IMR-90 (cell line): Measurements from ENCODE around the gene C16orf92. TPM values are rescaled to one million over a fixed set of nuclear protein-coding genes. Genes with fewer than 3 reads are reported as not detected.

ENCODE experiments used
- ATAC-seq: fragments of 200-7000 bp; cut with Tn5 transposase; 2 replicates; pipeline ENCODE4 v1.9.1; 2020; ENCODE audit warnings: low read depth, mild to moderate bottlenecking, moderate library complexity
- BruUV-seq: library from RNA; stranded (reverse); fragments of 400-500 nt; replicated peaks from 2 replicates; lab custom pipeline; 2021; lab: Mats Ljungman, UMichigan
- CTCF ChIA-PET: fragments of 300-600 bp; formaldehyde crosslinking; extraction: SDS; loops from one replicate; lab custom pipeline; 2021; ENCODE audit warnings: antibody characterized with exemption; lab: Yijun Ruan, JAX
- POLR2A ChIA-PET: fragments of 300-600 bp; sonication (Branson Sonifier 250); formaldehyde crosslinking; loops from one replicate; lab custom pipeline; 2022; ENCODE audit warnings: antibody characterized with exemption; ENCODE audit not compliant: unreplicated experiment; lab: Charles Lee
- DNase-seq: peaks from one replicate; pipeline ENCODE4 v3.0.0; 2013
- H2AFZ ChIP-seq: replicated peaks from 2 replicates; pipeline ENCODE3; 2013; ENCODE audit warnings: low read length, mild to moderate bottlenecking; ENCODE audit not compliant: poor library complexity
- H2AK5ac ChIP-seq: 2 replicates; pipeline ENCODE4 v1.6.1; 2013; ENCODE audit warnings: low read depth, low read length, inconsistent platforms
- H2AK9ac ChIP-seq: replicated peaks from 2 replicates; pipeline ENCODE3; 2013; ENCODE audit warnings: mild to moderate bottlenecking, low read depth, low read length, moderate library complexity; ENCODE audit not compliant: poor library complexity
- H2BK120ac ChIP-seq: 2 replicates; pipeline ENCODE4 v1.6.1; 2013; ENCODE audit warnings: low read depth, low read length, inconsistent platforms
- H2BK15ac ChIP-seq: 3 replicates; pipeline ENCODE4 v1.6.1; 2013; ENCODE audit warnings: low read depth, low read length, inconsistent platforms
- H2BK20ac ChIP-seq: 2 replicates; pipeline ENCODE4 v1.6.1; 2013; ENCODE audit warnings: low read depth, mild to moderate bottlenecking, inconsistent platforms, low read length, moderate library complexity
- H2BK5ac ChIP-seq: 2 replicates; pipeline ENCODE4 v1.6.1; 2013; ENCODE audit warnings: mild to moderate bottlenecking, low read depth, low read length, inconsistent platforms; ENCODE audit not compliant: poor library complexity, severe bottlenecking
- H3K14ac ChIP-seq: replicated peaks from 2 replicates; pipeline ENCODE4 v1.6.1; 2013; ENCODE audit warnings: low read depth, low read length, inconsistent platforms
- H3K18ac ChIP-seq: 2 replicates; pipeline ENCODE4 v1.6.1; 2013; ENCODE audit warnings: low read depth, low read length, control low read depth
- H3K23ac ChIP-seq: 2 replicates; pipeline ENCODE4 v1.6.1; 2013; ENCODE audit warnings: low read depth, low read length, inconsistent platforms
- H3K27ac ChIP-seq: 2 replicates; pipeline ENCODE4 v1.5.1; 2013; ENCODE audit warnings: mild to moderate bottlenecking, control low read depth, low read length; ENCODE audit not compliant: insufficient read depth
- H3K27me3 ChIP-seq: 2 replicates; pipeline ENCODE4 v1.6.1; 2013; ENCODE audit warnings: low read length; ENCODE audit not compliant: control insufficient read depth, insufficient read depth
- H3K36me3 ChIP-seq: 2 replicates; pipeline ENCODE4 v1.6.1; 2013; ENCODE audit warnings: low read length, mixed read lengths; ENCODE audit not compliant: control insufficient read depth, insufficient read depth
- H3K4ac ChIP-seq: 2 replicates; pipeline ENCODE4 v1.6.1; 2013; ENCODE audit warnings: low read depth, low read length, inconsistent platforms
- H3K4me1 ChIP-seq: 2 replicates; pipeline ENCODE4 v1.6.1; 2013; ENCODE audit warnings: low read length, mixed read lengths; ENCODE audit not compliant: control insufficient read depth, insufficient read depth
- H3K4me2 ChIP-seq: 2 replicates; pipeline ENCODE4 v1.6.1; 2013; ENCODE audit warnings: low read depth, mild to moderate bottlenecking, control low read depth, low read length, moderate library complexity
- H3K4me3 ChIP-seq: 2 replicates; pipeline ENCODE4 v1.5.1; 2013; ENCODE audit warnings: low read depth, mild to moderate bottlenecking, control low read depth, low read length, moderate library complexity; ENCODE audit not compliant: insufficient read depth
- H3K56ac ChIP-seq: 2 replicates; pipeline ENCODE4 v1.6.1; 2013; ENCODE audit warnings: low read length, inconsistent platforms; ENCODE audit not compliant: insufficient read depth; ENCODE audit errors: extremely low read depth
- H3K79me1 ChIP-seq, 2 experiments: 2 replicates each; pipeline ENCODE4 v1.6.1; 2013; ENCODE audit warnings: low read length in 2 of 2, inconsistent platforms in 1 of 2, low read depth in 1 of 2
- H3K9ac ChIP-seq: 2 replicates; pipeline ENCODE4 v1.6.1; 2013; ENCODE audit warnings: low read depth, low read length, control low read depth
- H3K9me1 ChIP-seq: 2 replicates; pipeline ENCODE4 v1.6.1; 2013; ENCODE audit warnings: low read length, inconsistent platforms; ENCODE audit not compliant: insufficient read depth
- H3K9me3 ChIP-seq: 2 replicates; pipeline ENCODE4 v1.6.1; 2013; ENCODE audit warnings: low read length; ENCODE audit not compliant: control insufficient read depth, insufficient read depth
- H4K20me1 ChIP-seq: 2 replicates; pipeline ENCODE4 v1.6.1; 2013; ENCODE audit warnings: low read length, inconsistent platforms; ENCODE audit not compliant: insufficient read depth
- H4K5ac ChIP-seq: 2 replicates; pipeline ENCODE4 v1.6.1; 2013; ENCODE audit warnings: mild to moderate bottlenecking, low read depth, low read length, control low read depth
- H4K8ac ChIP-seq, 2 experiments: 2 replicates each; pipeline ENCODE4 v1.6.1; 2013; ENCODE audit warnings: low read depth in 2 of 2, low read length in 2 of 2, control low read depth in 1 of 2, inconsistent platforms in 1 of 2
- H4K91ac ChIP-seq: 2 replicates; pipeline ENCODE4 v1.6.1; 2013; ENCODE audit warnings: low read depth, low read length, inconsistent platforms; ENCODE audit not compliant: insufficient read depth
- BHLHE40 ChIP-seq: fragments of 150-350 bp; IDR thresholded peaks from 2 replicates; pipeline ENCODE4 v1.6.1; 2016; ENCODE audit warnings: mild to moderate bottlenecking, low read depth, low read length
- CEBPB ChIP-seq: IDR thresholded peaks from 2 replicates; pipeline ENCODE4 v1.6.1; 2012; ENCODE audit warnings: low read depth, low read length, improper control_type of control experiment
- CHD1 ChIP-seq: IDR thresholded peaks from 2 replicates; pipeline ENCODE4 v1.6.1; 2012; ENCODE audit warnings: low read depth, low read length, improper control_type of control experiment
- FOS ChIP-seq: fragments of 150-350 bp; IDR thresholded peaks from 2 replicates; pipeline ENCODE4 v1.6.1; 2016; ENCODE audit warnings: low read depth, low read length
- MAFK ChIP-seq: IDR thresholded peaks from 2 replicates; pipeline ENCODE4 v1.6.1; 2012; ENCODE audit warnings: low read depth, low read length, improper control_type of control experiment
- MAZ ChIP-seq: IDR thresholded peaks from 2 replicates; pipeline ENCODE4 v1.6.1; 2012; ENCODE audit warnings: low read depth, mild to moderate bottlenecking, low read length, improper control_type of control experiment, moderate library complexity, borderline replicate concordance
- MXI1 ChIP-seq: IDR thresholded peaks from 2 replicates; pipeline ENCODE4 v1.6.1; 2012; ENCODE audit warnings: low read depth, mild to moderate bottlenecking, low read length, moderate library complexity, borderline replicate concordance
- NFE2L2 ChIP-seq: fragments of 150-350 bp; IDR thresholded peaks from 2 replicates; pipeline ENCODE4 v1.6.1; 2016; ENCODE audit warnings: low read depth, mild to moderate bottlenecking, low read length
- POLR2A ChIP-seq: IDR thresholded peaks from 2 replicates; pipeline ENCODE4 v1.6.1; 2012; ENCODE audit warnings: mild to moderate bottlenecking, low read depth, low read length
- RAD21 ChIP-seq: IDR thresholded peaks from 2 replicates; pipeline ENCODE4 v1.6.1; 2012; ENCODE audit warnings: low read length, improper control_type of control experiment
- RCOR1 ChIP-seq: IDR thresholded peaks from 2 replicates; pipeline ENCODE4 v1.6.1; 2012; ENCODE audit warnings: mild to moderate bottlenecking, low read length, improper control_type of control experiment; ENCODE audit not compliant: insufficient replicate concordance
- RFX5 ChIP-seq: IDR thresholded peaks from 2 replicates; pipeline ENCODE4 v1.8.0; 2012; ENCODE audit warnings: low read depth, mild to moderate bottlenecking, low read length, moderate library complexity
- SMC3 ChIP-seq: fragments of 150-350 bp; IDR thresholded peaks from 2 replicates; pipeline ENCODE4 v1.6.1; 2016; ENCODE audit warnings: low read depth, mild to moderate bottlenecking, antibody characterized with exemption, low read length, moderate library complexity
- WGBS, 2 experiments: methylation state at CpG; one replicate each; pipeline versions ENCODE4 v1.1.5 to v1.1.7; 2013; ENCODE audit warnings: missing lambda C conversion rate in 2 of 2; ENCODE audit not compliant: insufficient read length in 1 of 2; ENCODE audit errors: extremely low coverage in 2 of 2; 5-methylcytosine and 5-hydroxymethylcytosine counted together
- dilution Hi-C: fragments of 300-500 bp; cut with HindIII; formaldehyde crosslinking; loops from one replicate; pipeline ENCODE4 v1.14.3; 2018; ENCODE audit warnings: low sequenced_read_pairs; ENCODE audit not compliant: unreplicated experiment
- in situ Hi-C: fragments of 300-500 bp; cut with MboI; formaldehyde crosslinking; loops from 3 replicates; pipeline ENCODE4 v1.14.3; 2019; ENCODE audit warnings: low sequenced_read_pairs, inconsistent platforms, mixed read lengths
- intact Hi-C: fragments of 100-400 bp; cut with micrococcal nuclease; formaldehyde crosslinking; loops from 2 replicates; pipeline ENCODE4 v1.10.0; 2022
- polyA plus RNA-seq, 3 experiments: library from polyadenylated mRNA; depleted of rRNA; stranded (reverse); fragments of >200 nt; gene quantifications; 2 replicates each; pipeline ENCODE4 v1.2.3, GENCODE V29; 2012; ENCODE audit warnings: low replicate concordance in 1 of 3
- total RNA-seq: library from RNA; depleted of rRNA; stranded (reverse); fragments of >200 nt; gene quantifications from 2 replicates; pipeline ENCODE4 v1.2.3, GENCODE V29; 2012
- TF ChIP-seq, protein P1 (sequence below): fragments of 150-350 bp; IDR thresholded peaks from 2 replicates; pipeline ENCODE4 v1.6.1; 2017; ENCODE audit warnings: mild to moderate bottlenecking, antibody characterized with exemption, low read length, low read depth
- TF ChIP-seq, protein P2 (sequence below): conservative IDR thresholded peaks from 2 replicates; pipeline ENCODE4 v1.5.1; 2012; ENCODE audit warnings: mild to moderate bottlenecking, low read depth, low read length, improper control_type of control experiment
- TF ChIP-seq, protein P3 (sequence below): fragments of 150-350 bp; IDR thresholded peaks from 2 replicates; pipeline ENCODE4 v1.6.1; 2016; ENCODE audit warnings: low read depth, mild to moderate bottlenecking, low read length, moderate library complexity, borderline replicate concordance

The C16orf92 gene
- total and polyA plus RNA-seq, 2 of the 4 experiments (the other 2 are of a cell fraction), result not detected

DNA sequence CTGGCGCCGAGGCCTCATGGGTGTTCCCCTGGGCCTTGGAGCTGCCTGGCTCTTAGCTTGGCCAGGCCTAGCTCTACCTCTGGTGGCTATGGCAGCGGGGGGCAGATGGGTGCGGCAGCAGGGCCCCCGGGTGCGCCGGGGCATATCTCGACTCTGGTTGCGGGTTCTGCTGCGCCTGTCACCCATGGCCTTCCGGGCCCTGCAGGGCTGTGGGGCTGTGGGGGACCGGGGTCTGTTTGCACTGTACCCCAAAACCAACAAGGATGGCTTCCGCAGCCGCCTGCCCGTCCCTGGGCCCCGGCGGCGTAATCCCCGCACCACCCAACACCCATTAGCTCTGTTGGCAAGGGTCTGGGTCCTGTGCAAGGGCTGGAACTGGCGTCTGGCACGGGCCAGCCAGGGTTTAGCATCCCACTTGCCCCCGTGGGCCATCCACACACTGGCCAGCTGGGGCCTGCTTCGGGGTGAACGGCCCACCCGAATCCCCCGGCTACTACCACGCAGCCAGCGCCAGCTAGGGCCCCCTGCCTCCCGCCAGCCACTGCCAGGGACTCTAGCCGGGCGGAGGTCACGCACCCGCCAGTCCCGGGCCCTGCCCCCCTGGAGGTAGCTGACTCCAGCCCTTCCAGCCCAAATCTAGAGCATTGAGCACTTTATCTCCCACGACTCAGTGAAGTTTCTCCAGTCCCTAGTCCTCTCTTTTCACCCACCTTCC lies 35.5 kb upstream of the C16orf92 start:
- no peak overlapping the region for H3K23ac ChIP-seq
- no peak overlapping the region for H4K5ac ChIP-seq
- no peak overlapping the region for H2BK15ac ChIP-seq
- CTCF ChIA-PET, result no interaction called here
- H3K4me2 ChIP-seq, result no peak overlapping the region
- no peak overlapping the region for H2BK20ac ChIP-seq
- H3K9ac ChIP-seq, result no peak overlapping the region
- no peak overlapping the region for H4K91ac ChIP-seq
- dilution Hi-C loops, result no loop called here
- no peak overlapping the region for H3K14ac ChIP-seq
- intact Hi-C loops, result no loop called here
- H3K27ac ChIP-seq, result no peak overlapping the region
- no peaks in the 10 kb centered on the region for H3K9me3 ChIP-seq
- no peak for DNase-seq
- H4K20me1 ChIP-seq, result no peaks in the 10 kb centered on the region; the same call in 1 of the 2 replicates
- 92% methylated on average over 22 of the region's 35 CpGs; no CpG with 5 or more reads in 1 of the 2 experiments for WGBS, 2 experiments
- no peak for ATAC-seq
- no peak overlapping the region for H2AK5ac ChIP-seq
- TF ChIP-seq FOS (no peak), MXI1 (no peak), CEBPB (no peak), CHD1 (no peak), POLR2A (no peak), RAD21 (no peak), RCOR1 (no peak), SMC3 (no peak), MAFK (no peak), RFX5 (no peak), BHLHE40 (no peak), NFE2L2 (no peak), MAZ (no peak)
- TF ChIP-seq, protein P1, sequence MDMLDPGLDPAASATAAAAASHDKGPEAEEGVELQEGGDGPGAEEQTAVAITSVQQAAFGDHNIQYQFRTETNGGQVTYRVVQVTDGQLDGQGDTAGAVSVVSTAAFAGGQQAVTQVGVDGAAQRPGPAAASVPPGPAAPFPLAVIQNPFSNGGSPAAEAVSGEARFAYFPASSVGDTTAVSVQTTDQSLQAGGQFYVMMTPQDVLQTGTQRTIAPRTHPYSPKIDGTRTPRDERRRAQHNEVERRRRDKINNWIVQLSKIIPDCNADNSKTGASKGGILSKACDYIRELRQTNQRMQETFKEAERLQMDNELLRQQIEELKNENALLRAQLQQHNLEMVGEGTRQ, result no peak
- TF ChIP-seq, protein P2, sequence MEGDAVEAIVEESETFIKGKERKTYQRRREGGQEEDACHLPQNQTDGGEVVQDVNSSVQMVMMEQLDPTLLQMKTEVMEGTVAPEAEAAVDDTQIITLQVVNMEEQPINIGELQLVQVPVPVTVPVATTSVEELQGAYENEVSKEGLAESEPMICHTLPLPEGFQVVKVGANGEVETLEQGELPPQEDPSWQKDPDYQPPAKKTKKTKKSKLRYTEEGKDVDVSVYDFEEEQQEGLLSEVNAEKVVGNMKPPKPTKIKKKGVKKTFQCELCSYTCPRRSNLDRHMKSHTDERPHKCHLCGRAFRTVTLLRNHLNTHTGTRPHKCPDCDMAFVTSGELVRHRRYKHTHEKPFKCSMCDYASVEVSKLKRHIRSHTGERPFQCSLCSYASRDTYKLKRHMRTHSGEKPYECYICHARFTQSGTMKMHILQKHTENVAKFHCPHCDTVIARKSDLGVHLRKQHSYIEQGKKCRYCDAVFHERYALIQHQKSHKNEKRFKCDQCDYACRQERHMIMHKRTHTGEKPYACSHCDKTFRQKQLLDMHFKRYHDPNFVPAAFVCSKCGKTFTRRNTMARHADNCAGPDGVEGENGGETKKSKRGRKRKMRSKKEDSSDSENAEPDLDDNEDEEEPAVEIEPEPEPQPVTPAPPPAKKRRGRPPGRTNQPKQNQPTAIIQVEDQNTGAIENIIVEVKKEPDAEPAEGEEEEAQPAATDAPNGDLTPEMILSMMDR, result no peak
- TF ChIP-seq, protein P3, sequence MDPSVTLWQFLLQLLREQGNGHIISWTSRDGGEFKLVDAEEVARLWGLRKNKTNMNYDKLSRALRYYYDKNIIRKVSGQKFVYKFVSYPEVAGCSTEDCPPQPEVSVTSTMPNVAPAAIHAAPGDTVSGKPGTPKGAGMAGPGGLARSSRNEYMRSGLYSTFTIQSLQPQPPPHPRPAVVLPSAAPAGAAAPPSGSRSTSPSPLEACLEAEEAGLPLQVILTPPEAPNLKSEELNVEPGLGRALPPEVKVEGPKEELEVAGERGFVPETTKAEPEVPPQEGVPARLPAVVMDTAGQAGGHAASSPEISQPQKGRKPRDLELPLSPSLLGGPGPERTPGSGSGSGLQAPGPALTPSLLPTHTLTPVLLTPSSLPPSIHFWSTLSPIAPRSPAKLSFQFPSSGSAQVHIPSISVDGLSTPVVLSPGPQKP, result no peak
- POLR2A ChIA-PET, result no interaction called here
- no peak overlapping the region for H2BK120ac ChIP-seq
- peak overlapping the region; percentile 33 for H2AFZ ChIP-seq
- no TSS peak for BruUV-seq
- no peak overlapping the region for H3K4me3 ChIP-seq
- no peak overlapping the region for H3K56ac ChIP-seq
- peaks cover 75% of the 10 kb centered on the region for H3K36me3 ChIP-seq
- H3K18ac ChIP-seq, result no peak overlapping the region
- no peak overlapping the region for H3K4ac ChIP-seq
- H3K9me1 ChIP-seq, result no peaks in the 10 kb centered on the region
- in situ Hi-C loops, result no loop called here
- no peak overlapping the region for H2BK5ac ChIP-seq
- no peak overlapping the region for H4K8ac ChIP-seq
- peaks cover 0 to 9% of the 10 kb centered on the region in 2 experiments; a peak in 1 of 4 replicates for H3K79me1 ChIP-seq
- no peaks in the 10 kb centered on the region for H3K4me1 ChIP-seq
- no peaks in the 10 kb centered on the region for H3K27me3 ChIP-seq
- H2AK9ac ChIP-seq, result no peak overlapping the region
